ENCODE measurements around the gene TAF7L. TPM values are rescaled to one million over a fixed set of nuclear protein-coding genes. Genes with fewer than 3 reads are reported as not detected.

The TAF7L gene
- 0.30 and 1.6 TPM in 2 replicates for total RNA-seq

GRCh38 chrX:101290957-101291603 is at the start of gene TAF7L:
Gene TAF7L, minus strand, starts transcription at chrX:101291334. Its CDS starts 3,791 bp downstream, at chrX:101287543.

GRCh38 chrX:101219116-101219863 is 71.8 kb downstream of the TAF7L start, which contains the start of gene DRP2:
Gene DRP2, plus strand, starts transcription at chrX:101219786. Its CDS starts 11,862 bp downstream, at chrX:101231648.

Other genes with a start within 250 kb of the TAF7L start
- 14.3 and 27.2 TPM in 2 replicates for gene TRMT2B, start 239.2 kb downstream of the TAF7L start, total RNA-seq
- gene TMEM35A, start 212.5 kb downstream of the TAF7L start, total RNA-seq: 6.1 and 6.5 TPM in 2 replicates
- 26.0 and 32.4 TPM in 2 replicates for gene CENPI, start 193.1 kb downstream of the TAF7L start, total RNA-seq
- gene DRP2, start 71.5 kb downstream of the TAF7L start, total RNA-seq: 0.15 and 0.32 TPM in 2 replicates
- gene TIMM8A, start 57.4 kb upstream of the TAF7L start, total RNA-seq: 3.3 and 5.2 TPM in 2 replicates
- gene BTK, start 94.9 kb upstream of the TAF7L start, total RNA-seq: 0.15 TPM in 1 of 2 replicates, not detected in the other
- 278 and 940 TPM in 2 replicates for gene RPL36A, start 99.7 kb upstream of the TAF7L start, total RNA-seq
- 31.8 and 41.0 TPM in 2 replicates for gene GLA, start 116.6 kb upstream of the TAF7L start, total RNA-seq
- 89.6 and 106 TPM in 2 replicates for gene HNRNPH2, start 116.9 kb upstream of the TAF7L start, total RNA-seq
- 2.9 and 5.8 TPM in 2 replicates for gene ARMCX4, start 194.1 kb upstream of the TAF7L start, total RNA-seq

All from epithelial cell of umbilical artery (primary cell).